ENCODE measurements around the gene AKAP5.
"Not testable (repeated sequence)": the region's sequence is repeated elsewhere in the genome, so short reads cannot be mapped to it uniquely, and the experiment has no call there.

AKAP5 gene

DNA sequence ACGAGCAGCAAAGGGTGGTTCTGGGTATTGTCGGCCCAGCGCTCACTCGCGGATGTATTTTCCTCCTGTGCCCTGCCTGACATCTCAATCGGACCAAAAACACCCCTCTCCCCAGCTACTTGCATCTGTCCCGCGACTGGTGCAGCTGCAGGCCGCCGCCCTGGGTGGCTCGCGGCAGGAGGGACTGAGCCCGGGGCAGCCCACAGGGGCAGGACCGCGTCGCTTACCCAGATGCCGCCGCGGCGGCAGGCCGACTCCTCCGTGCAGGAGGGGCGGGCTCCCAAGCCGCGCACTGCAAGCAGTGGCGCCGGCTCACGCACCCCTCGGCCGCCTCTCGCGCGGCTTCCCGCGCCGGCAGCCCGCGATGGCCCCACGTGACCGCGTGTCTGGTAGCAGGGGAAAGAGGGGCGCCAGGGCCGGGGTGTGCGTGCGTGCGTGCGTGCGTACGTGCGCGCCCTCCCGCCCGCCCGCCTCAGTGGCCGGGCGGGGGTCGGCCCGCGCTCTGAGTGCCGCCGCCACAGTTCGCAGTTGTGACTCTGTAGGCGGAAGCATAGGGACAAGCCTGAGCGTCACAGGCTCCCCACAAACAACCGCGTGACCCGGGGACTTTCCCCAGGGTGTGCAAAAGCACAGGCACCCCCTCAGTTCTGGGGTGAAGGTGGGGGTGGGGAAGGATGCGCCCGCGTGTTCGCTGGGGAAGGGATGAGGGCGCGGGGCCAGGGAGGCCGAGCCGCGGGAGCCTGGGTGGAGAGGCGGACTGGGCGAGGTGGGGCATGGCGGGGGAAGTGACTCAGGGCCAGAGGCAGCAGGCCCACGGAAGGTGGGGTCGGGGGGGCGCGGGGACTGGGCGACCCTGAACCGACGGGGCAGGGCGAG is 38.4 kb downstream of the AKAP5 start, which contains the start of gene ZBTB25:
ZBTB25 (minus strand) TSS at position 405 of the 876 bp plus-strand sequence. CDS start 13,305 bp downstream, outside the sequence.
- peak; percentile 98 for DNase-seq

DNA sequence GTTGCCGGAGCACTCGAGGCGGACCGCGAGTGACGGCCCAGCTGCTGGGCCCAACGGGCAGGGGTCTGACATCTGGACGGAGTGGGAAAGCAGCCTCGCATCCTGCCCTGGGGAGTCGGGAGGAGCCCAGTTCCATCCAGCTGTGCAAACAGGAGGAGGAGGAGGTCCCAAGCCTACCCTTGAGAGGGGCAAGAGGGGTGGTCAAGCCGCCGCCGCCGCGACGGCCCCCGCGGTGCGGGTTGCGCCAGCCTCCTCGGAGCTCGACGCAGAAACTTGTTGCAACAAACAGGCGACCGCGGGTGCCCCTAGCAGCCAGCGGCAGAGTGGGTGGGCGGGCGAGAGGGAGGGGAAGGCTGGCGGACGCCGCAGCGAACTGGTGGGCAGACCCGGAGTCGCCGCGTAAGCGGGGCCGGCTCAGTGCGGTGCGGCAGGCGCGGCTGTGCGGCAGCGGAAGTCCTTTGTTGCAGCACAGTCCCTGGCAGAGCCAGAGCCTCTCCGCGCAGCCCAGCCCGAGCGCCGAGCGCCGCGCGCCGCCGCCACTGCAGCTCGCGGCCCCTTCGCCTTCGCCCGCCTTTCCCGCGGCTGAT is 39.1 kb downstream of the AKAP5 start, which contains the start of gene ZBTB1:
ZBTB1 (plus strand) TSS at position 461 of the 587 bp plus-strand sequence. CDS start 16,735 bp downstream, outside the sequence.
- peak; percentile 90 for DNase-seq

GRCh38 chr14:64504897-64505794 is 39.8 kb downstream of the AKAP5 start:
- DNase-seq: peak; percentile 69

- no peak for DNase-seq
Measured at GRCh38 chr14:64506721-64507120, 41.4 kb downstream of the AKAP5 start.

DNA sequence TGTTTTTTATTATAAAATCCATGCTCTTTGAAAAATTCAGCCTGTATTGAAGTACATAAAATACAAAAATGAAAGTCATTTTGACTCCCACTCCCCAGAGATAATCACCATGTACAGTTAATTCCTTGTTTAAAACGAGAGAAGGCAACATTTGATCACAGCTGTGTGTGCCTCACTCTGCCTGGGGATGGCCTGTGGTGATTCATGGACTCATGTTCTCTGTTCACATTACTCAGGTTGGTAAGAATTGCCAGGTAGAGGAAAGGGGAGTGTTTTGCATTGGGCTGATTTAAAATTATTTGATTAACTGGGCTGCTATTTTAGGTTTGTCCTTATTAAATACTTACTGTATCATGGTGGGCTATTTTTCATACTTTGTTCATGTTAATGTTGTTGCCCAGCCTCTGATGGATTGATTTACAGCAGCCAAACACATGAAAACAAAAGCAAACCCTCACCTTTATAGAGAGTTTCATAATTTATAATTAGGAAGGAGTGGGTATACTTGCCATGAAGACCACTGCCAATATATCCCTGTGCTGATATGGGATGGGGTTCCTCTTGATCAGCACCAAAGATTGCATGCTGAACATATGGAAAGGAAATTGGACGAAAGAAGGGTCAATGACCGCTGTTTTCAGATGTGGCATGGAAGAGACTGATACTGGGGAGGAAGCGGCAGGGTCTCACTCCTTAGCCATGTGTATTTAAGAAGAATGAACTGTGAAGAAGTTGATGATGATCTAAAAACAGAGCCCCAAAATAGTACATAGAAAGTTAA is 42.3 kb downstream of the AKAP5 start:
- no peak for DNase-seq

DNA sequence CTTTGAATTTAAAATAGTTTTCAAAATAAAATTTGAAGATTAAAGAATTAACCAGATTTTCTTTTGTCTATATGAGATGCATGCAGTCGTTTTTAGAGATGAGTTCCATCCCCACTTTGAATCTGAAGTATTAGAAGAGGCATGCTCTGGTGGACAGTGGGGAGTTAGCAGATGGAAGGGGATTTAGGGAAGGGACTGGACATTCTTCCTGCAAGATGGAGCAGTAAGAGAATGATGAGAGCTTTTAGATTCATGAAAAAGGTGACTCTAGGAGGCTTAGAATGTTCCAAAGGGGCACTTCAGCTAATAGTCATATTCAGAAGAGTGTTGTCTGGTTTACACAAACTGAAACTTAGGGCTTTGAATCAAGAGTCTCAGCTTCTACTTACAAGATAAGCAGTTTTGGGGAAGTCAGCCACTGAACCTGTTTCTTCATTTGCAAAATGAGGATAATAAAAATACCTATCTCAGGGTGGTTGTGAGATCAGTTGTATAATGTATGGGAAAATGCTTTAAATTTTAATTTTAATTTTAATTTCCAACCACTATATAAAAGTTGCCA is 43.0 kb downstream of the AKAP5 start:
- DNase-seq: no peak

DNA sequence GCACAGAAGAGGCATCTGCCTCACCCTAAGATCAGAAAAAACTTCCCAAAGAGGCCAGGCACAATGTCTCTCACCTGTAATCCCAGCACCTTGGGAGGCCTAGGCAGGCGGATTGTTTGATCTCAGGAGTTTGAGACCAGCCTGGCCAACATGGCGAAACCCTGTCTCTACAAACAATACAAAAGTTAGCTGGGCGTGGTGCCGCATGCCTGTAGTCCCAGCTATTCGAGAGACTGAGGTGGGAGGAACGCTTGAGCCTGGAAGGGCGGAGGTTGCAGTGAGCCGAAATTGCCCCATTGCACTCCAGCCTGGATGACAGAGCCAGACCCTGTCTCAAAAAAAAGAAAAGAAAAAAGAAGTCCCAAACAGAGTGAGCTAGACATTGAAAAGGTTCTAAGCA is 43.7 kb downstream of the AKAP5 start:
- no peak for DNase-seq

DNA sequence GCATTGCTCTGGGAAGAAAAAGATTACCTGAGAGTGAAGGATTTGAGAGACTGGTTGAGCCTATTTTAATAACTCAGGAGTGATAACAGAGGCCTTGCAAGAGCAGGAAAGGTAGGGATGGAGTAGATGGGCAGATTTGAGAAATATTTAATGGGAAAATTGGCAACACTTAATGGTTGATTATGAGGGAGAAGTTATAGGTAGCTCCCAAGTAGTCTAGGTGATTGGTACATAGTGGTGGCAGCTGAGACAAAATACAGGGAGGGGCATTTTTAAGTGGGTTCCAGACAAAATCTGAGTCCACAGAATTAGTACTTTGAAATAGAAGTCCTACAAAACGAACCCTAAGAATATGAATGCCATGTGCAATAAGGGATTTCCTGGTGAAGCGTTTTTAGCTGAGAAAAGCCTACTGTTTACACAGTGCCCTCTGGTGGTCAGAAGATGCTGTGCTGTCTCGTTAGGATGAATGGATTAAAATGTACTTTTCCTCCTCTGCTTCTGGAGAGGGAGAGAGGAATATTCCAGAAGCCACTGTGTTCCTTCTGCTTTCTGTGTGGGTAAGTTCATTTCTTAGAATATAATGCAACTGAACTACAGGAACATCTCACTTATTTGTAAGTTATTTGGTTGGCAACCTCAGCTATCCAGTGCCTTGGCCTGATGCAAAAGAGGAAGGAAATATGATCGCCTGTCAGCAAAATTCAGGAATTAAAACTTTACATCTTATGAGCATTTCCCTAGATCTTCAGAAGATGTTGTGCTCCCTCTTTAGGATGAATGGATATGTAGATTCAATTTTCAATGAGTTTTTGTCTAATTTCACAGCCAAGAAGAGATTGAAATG is 45.7 kb downstream of the AKAP5 start:
- no peak for DNase-seq

- DNase-seq: no peak
Measured at GRCh38 chr14:64513271-64513670, 48.0 kb downstream of the AKAP5 start.

GRCh38 chr14:64515053-64515452 is 49.8 kb downstream of the AKAP5 start:
- no peak for DNase-seq

GRCh38 chr14:64516969-64517368 is 51.7 kb downstream of the AKAP5 start:
- no peak for DNase-seq

GRCh38 chr14:64517667-64518066 is 52.4 kb downstream of the AKAP5 start:
- not testable (repeated sequence) for DNase-seq

DNA sequence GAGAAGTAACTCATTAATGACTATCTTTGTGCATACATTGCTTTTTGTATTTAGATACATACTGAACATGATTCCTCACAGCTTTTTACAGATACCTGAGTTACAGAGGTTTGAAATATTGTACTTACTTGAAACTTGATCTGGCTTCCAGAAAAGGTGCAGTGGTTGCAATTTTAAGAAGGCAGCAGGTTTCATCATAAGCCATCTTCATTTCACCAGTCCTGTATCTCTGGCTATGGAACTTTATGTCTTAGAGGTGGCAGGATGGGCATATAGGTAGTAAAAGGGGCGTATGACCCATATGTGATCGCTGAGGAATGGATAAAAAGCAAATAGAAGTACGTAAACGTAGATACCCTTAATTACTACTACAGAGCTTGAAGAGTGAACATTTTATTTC is 52.9 kb downstream of the AKAP5 start:
- DNase-seq: no peak

GRCh38 chr14:64520699-64521098 is 55.4 kb downstream of the AKAP5 start:
- DNase-seq: no peak

DNA sequence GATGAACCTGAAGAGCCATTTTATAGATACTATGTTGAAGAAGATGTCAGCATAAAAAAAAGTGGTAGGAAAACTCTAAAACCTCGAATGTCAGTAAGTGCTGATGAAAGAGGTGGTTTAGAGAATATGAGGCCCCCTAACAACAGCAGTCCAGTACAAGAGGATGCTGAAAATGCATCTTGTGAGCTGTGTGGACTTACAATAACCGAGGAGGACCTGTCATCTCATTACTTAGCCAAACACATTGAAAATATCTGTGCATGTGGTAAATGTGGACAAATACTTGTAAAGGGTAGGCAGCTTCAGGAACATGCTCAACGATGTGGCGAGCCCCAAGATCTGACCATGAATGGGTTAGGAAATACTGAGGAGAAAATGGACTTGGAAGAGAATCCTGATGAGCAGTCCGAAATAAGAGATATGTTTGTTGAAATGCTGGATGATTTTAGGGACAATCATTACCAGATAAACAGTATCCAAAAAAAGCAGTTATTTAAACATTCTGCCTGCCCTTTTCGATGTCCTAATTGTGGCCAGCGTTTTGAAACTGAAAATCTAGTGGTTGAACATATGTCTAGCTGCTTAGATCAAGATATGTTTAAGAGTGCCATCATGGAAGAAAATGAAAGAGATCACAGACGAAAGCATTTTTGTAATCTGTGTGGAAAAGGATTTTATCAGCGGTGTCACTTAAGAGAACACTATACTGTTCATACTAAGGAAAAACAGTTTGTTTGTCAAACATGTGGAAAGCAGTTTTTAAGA is 57.5 kb downstream of the AKAP5 start:
- no peak for DNase-seq
